IPS-18c (cell line): ENCODE results near the gene TFAM.
"Not testable (repeated sequence)": the region's sequence is repeated elsewhere in the genome, so short reads cannot be mapped to it uniquely, and the experiment has no call there.

Source experiments
- H3K4me3 ChIP-seq: 2 replicates; pipeline ENCODE4 v1.7.0; 2013; ENCODE audit warnings: low read depth, mild to moderate bottlenecking, low read length, moderate library complexity; ENCODE audit not compliant: insufficient read depth
- H3K9me3 ChIP-seq: one replicate; pipeline ENCODE4 v1.6.1; 2013; ENCODE audit warnings: mild to moderate bottlenecking, low read length, moderate library complexity; ENCODE audit not compliant: control insufficient read depth, insufficient read depth

Gene TFAM

GRCh38 chr10:58412502-58412961, 27.3 kb downstream of the TFAM start:
- H3K9me3 ChIP-seq: no peaks in the 10 kb centered on the region
- no peak overlapping the region for H3K4me3 ChIP-seq

- H3K4me3 ChIP-seq: no peak overlapping the region
- no peaks in the 10 kb centered on the region for H3K9me3 ChIP-seq
These were observed 29.2 kb downstream of the TFAM start for GRCh38 chr10:58414270-58415041.

GRCh38 chr10:58415757-58416156, 30.5 kb downstream of the TFAM start:
- Histone ChIP-seq H3K9me3 (no peaks in the 10 kb centered on the region), H3K4me3 (no peak overlapping the region)

- H3K4me3 ChIP-seq, H3K9me3 ChIP-seq: not testable (repeated sequence)
These were observed 32.7 kb downstream of the TFAM start for GRCh38 chr10:58417902-58418301.

GRCh38 chr10:58424176-58424575, 39.0 kb downstream of the TFAM start:
- H3K9me3 ChIP-seq: peaks cover 2% of the 10 kb centered on the region
- H3K4me3 ChIP-seq: no peak overlapping the region

GRCh38 chr10:58428436-58428835, 43.2 kb downstream of the TFAM start:
- not testable (repeated sequence) for H3K4me3 ChIP-seq, H3K9me3 ChIP-seq

- Histone ChIP-seq H3K9me3 (no peaks in the 10 kb centered on the region), H3K4me3 (no peak overlapping the region)
These were observed 46.7 kb downstream of the TFAM start for GRCh38 chr10:58431903-58432302.

GRCh38 chr10:58433066-58433465, 47.9 kb downstream of the TFAM start:
- Histone ChIP-seq H3K9me3 (no peaks in the 10 kb centered on the region), H3K4me3 (no peak overlapping the region)

GRCh38 chr10:58433571-58433970, 48.4 kb downstream of the TFAM start:
- Histone ChIP-seq H3K9me3 (no peaks in the 10 kb centered on the region), H3K4me3 (no peak overlapping the region)

- H3K4me3 ChIP-seq: no peak overlapping the region
- H3K9me3 ChIP-seq: no peaks in the 10 kb centered on the region
These were observed 50.2 kb downstream of the TFAM start for GRCh38 chr10:58435297-58435985.

- Histone ChIP-seq H3K4me3 (no peak overlapping the region), H3K9me3 (no peaks in the 10 kb centered on the region)
These were observed 50.9 kb downstream of the TFAM start for GRCh38 chr10:58436071-58436470.

GRCh38 chr10:58438340-58438871, 53.2 kb downstream of the TFAM start:
- H3K4me3 ChIP-seq: no peak overlapping the region
- no peaks in the 10 kb centered on the region for H3K9me3 ChIP-seq

- Histone ChIP-seq H3K4me3 (no peak overlapping the region), H3K9me3 (no peaks in the 10 kb centered on the region)
These were observed 53.8 kb downstream of the TFAM start for GRCh38 chr10:58438986-58439385.

GRCh38 chr10:58439632-58440364, 54.6 kb downstream of the TFAM start:
- no peak overlapping the region for H3K4me3 ChIP-seq
- H3K9me3 ChIP-seq: no peaks in the 10 kb centered on the region

- H3K4me3 ChIP-seq: no peak overlapping the region
- no peaks in the 10 kb centered on the region for H3K9me3 ChIP-seq
These were observed 55.3 kb downstream of the TFAM start for GRCh38 chr10:58440484-58440883.

GRCh38 chr10:58444321-58444720, 59.1 kb downstream of the TFAM start:
- H3K9me3 ChIP-seq: peaks cover 2% of the 10 kb centered on the region

GRCh38 chr10:58444876-58445275, 59.7 kb downstream of the TFAM start:
- no peak overlapping the region for H3K4me3 ChIP-seq
- peaks cover 2% of the 10 kb centered on the region for H3K9me3 ChIP-seq

More at GRCh38 chr10:58444321-58444720, 59.1 kb downstream of the TFAM start:
- H3K4me3 ChIP-seq: no peak overlapping the region
